Prostate gland (tissue), 2 donors: ENCODE measurements around the gene ANKRD63.

ENCODE experiments used
- POLR2A ChIP-seq: fragments of 450-650 bp; IDR thresholded peaks from one replicate; pipeline ENCODE4 v1.6.1; 2016; ENCODE audit warnings: antibody characterized with exemption, mild to moderate bottlenecking
- POLR2AphosphoS5 ChIP-seq: sonication (generic); formaldehyde crosslinking; IDR thresholded peaks from one replicate; pipeline ENCODE4 v1.6.1; 2017; ENCODE audit warnings: antibody characterized with exemption
- TF ChIP-seq, protein P1 (sequence below), 4 experiments: fragments of 200-600 bp in 2 of 4; fragments of 450-650 bp in 2 of 4; sonication (generic) in 2 of 4; IDR thresholded peaks; 1 replicate in 3 of 4; 2 replicates in 1 of 4; pipeline ENCODE4 v1.5.1; 2016 to 2019; ENCODE audit warnings: antibody characterized with exemption in 4 of 4, mild to moderate bottlenecking in 2 of 4, moderate library complexity in 2 of 4

DNA sequence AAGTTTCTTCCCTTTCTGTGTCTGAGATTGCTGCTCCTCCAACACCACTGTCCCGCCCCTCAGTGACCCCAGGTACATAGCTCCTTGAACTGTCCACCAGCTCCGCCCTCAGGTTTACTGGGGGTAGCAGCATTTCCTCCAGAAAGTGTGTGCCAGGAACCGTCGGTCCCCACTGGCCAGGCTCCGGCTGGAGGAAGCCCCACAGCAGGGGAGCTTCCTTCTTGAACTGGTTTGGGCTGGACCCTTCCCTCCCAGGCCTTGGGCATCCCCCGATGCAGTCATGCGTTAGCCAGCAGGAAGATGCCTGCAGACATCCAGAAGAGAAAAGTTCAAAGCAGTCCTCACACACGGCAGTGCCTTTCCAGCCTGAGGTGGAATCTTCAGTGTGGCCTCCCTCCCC lies 24.3 kb downstream of the ANKRD63 start:
- TF ChIP-seq, protein P1, sequence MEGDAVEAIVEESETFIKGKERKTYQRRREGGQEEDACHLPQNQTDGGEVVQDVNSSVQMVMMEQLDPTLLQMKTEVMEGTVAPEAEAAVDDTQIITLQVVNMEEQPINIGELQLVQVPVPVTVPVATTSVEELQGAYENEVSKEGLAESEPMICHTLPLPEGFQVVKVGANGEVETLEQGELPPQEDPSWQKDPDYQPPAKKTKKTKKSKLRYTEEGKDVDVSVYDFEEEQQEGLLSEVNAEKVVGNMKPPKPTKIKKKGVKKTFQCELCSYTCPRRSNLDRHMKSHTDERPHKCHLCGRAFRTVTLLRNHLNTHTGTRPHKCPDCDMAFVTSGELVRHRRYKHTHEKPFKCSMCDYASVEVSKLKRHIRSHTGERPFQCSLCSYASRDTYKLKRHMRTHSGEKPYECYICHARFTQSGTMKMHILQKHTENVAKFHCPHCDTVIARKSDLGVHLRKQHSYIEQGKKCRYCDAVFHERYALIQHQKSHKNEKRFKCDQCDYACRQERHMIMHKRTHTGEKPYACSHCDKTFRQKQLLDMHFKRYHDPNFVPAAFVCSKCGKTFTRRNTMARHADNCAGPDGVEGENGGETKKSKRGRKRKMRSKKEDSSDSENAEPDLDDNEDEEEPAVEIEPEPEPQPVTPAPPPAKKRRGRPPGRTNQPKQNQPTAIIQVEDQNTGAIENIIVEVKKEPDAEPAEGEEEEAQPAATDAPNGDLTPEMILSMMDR (IDR thresholded peaks at IDR 0.05): no peak
- TF ChIP-seq POLR2AphosphoS5 (no peak), POLR2A (no peak)
